Transverse colon (tissue), 4 donors: Measurements from ENCODE around the gene GNAI1. TPM values are rescaled to one million over a fixed set of nuclear protein-coding genes. Genes with fewer than 3 reads are reported as not detected.

ENCODE experiments used
- DNase-seq: peaks from one replicate; pipeline ENCODE4 v3.0.0-alpha.2; 2019
- H3K27ac ChIP-seq, 4 donors: fragments of 200-600 bp; sonication (generic); 2 replicates each; pipeline ENCODE4 v1.5.1; 2016 to 2018; ENCODE audit warnings: inconsistent platforms in 4 of 4
- H3K27me3 ChIP-seq: fragments of 200-600 bp; sonication (generic); 2 replicates; pipeline ENCODE4 v1.5.1; 2017; ENCODE audit warnings: inconsistent platforms
- H3K36me3 ChIP-seq, 4 donors: fragments of 200-600 bp; sonication (generic); 2 replicates each; pipeline ENCODE4 v1.5.1; 2017 to 2019; ENCODE audit warnings: inconsistent platforms in 4 of 4
- H3K4me1 ChIP-seq, 4 donors: fragments of 200-600 bp; sonication (generic); 2 replicates each; pipeline ENCODE4 v1.5.1; 2017 to 2020; ENCODE audit warnings: inconsistent platforms in 4 of 4
- H3K4me3 ChIP-seq, 4 donors: fragments of 200-600 bp; sonication (generic); 1 replicate in 1 of 4; 2 replicates in 3 of 4; pipeline versions ENCODE4 v1.5.1 to v1.6.1; 2017 to 2019; ENCODE audit warnings: inconsistent platforms in 4 of 4
- H3K9me3 ChIP-seq, 2 donors: fragments of 200-600 bp; sonication (generic); 2 replicates each; pipeline ENCODE4 v1.5.1; 2017 to 2019; ENCODE audit warnings: inconsistent platforms in 2 of 2
- EP300 ChIP-seq: sonication (generic); formaldehyde crosslinking; IDR thresholded peaks from one replicate; pipeline ENCODE4 v1.6.1; 2017; ENCODE audit warnings: antibody characterized with exemption, low read depth
- POLR2A ChIP-seq: fragments of 450-650 bp; IDR thresholded peaks from one replicate; pipeline ENCODE4 v1.6.1; 2016; ENCODE audit warnings: antibody characterized with exemption, mild to moderate bottlenecking, moderate library complexity
- POLR2AphosphoS5 ChIP-seq, 3 donors: sonication (generic); formaldehyde crosslinking; IDR thresholded peaks; one replicate each; pipeline ENCODE4 v1.6.1; 2016; ENCODE audit warnings: antibody characterized with exemption in 3 of 3
- WGBS, 2 donors: methylation state at CpG; one replicate each; pipeline ENCODE4 v1.1.5; 2018; ENCODE audit warnings: low coverage in 1 of 2; 5-methylcytosine and 5-hydroxymethylcytosine counted together
- in situ Hi-C, 4 donors: fragments of 200-750 bp; cut with MboI; loops; one replicate each; pipeline versions ENCODE4 v1.15.0 to v1.15.1; 2017; ENCODE audit warnings: low sequenced_read_pairs in 3 of 4, low pct_ligation_motif_present in 1 of 4, low pct_unique_long_range_greater_than_20kb in 1 of 4
- intact Hi-C: fragments of 100-400 bp; cut with DNase I; formaldehyde crosslinking; loops from one replicate; pipeline ENCODE4 v1.15.1; 2023; ENCODE audit warnings: low total_unique reads
- total RNA-seq, 4 donors: library from RNA; depleted of rRNA; stranded (reverse); fragments of >200 nt; gene quantifications; one replicate each; pipeline ENCODE4 v1.1.0, GENCODE V29; 2016
- TF ChIP-seq, protein P1 (sequence below), 5 experiments: fragments of 200-600 bp in 3 of 5; fragments of 450-650 bp in 2 of 5; sonication (generic) in 3 of 5; IDR thresholded peaks; 1 replicate in 2 of 5; 2 replicates in 3 of 5; pipeline ENCODE4 v1.5.1; 2016 to 2017; ENCODE audit warnings: antibody characterized with exemption in 5 of 5, inconsistent platforms in 3 of 5, mild to moderate bottlenecking in 2 of 5, moderate library complexity in 1 of 5

GNAI1 gene
- total RNA-seq, 4 donors from 2014 or later: 3.0 to 46.0 (median 37.4) TPM

DNA sequence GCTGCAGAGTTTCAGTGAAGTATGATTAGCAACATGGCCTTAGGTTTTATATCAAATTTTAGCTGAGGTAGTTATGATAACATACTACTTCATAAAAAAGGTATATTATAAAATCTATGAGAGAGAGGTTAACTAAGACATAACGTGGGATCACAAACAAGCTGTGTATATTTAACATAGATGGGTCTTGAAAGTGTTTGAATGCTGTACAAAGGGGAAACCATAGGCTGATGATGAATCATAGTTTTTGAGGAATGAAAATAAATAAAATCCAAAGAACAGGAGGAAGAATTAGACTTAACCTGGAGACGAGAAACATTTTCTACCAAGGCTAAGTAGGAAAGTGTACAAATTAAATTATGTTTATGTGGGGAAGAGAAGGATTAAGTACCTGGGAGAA is 119.0 kb downstream of the GNAI1 start:
- Histone ChIP-seq H3K27me3 (no peaks in the 10 kb centered on the region), H3K36me3 (no peaks in the 10 kb centered on the region), H3K4me3 (no peak overlapping the region), H3K4me1 (no peaks in the 10 kb centered on the region), H3K9me3 (no peaks in the 10 kb centered on the region), H3K27ac (no peak overlapping the region)
- intact Hi-C loops (no loop called here), in situ Hi-C loops (no loop called here)
- TF ChIP-seq POLR2A: no peak
- TF ChIP-seq EP300: no peak
- no peak for TF ChIP-seq POLR2AphosphoS5 (IDR thresholded peaks at IDR 0.05)
- TF ChIP-seq, protein P1, sequence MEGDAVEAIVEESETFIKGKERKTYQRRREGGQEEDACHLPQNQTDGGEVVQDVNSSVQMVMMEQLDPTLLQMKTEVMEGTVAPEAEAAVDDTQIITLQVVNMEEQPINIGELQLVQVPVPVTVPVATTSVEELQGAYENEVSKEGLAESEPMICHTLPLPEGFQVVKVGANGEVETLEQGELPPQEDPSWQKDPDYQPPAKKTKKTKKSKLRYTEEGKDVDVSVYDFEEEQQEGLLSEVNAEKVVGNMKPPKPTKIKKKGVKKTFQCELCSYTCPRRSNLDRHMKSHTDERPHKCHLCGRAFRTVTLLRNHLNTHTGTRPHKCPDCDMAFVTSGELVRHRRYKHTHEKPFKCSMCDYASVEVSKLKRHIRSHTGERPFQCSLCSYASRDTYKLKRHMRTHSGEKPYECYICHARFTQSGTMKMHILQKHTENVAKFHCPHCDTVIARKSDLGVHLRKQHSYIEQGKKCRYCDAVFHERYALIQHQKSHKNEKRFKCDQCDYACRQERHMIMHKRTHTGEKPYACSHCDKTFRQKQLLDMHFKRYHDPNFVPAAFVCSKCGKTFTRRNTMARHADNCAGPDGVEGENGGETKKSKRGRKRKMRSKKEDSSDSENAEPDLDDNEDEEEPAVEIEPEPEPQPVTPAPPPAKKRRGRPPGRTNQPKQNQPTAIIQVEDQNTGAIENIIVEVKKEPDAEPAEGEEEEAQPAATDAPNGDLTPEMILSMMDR (IDR thresholded peaks at IDR 0.05): no peak
- 60 to 64% methylated on average over 2 of the region's 2 CpGs for WGBS, 2 donors
- DNase-seq: no peak

DNA sequence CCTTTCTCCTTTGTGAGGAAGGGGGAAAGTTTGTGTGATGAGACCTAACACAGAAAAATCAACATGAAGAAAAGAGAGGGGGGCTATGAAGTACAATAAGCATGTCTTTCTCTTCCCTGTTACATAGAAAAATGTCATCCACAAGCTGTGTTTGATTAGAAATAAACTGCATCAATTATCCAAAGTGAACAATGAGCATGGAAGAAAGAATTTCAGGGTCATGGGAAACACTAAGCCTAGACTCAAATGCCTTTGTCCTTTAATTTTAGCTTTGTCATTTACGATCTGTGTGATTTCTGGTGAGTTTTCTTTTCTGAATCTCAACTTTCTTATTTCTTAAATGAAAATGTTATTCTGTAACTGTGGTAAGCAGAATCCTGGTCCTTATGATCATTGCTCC is 121.0 kb downstream of the GNAI1 start:
- H3K9me3 ChIP-seq: no peaks in the 10 kb centered on the region
- no peaks in the 10 kb centered on the region for H3K4me1 ChIP-seq
- no peak overlapping the region for H3K27ac ChIP-seq
- DNase-seq: no peak
- WGBS, 2 donors: 69 to 75% methylated on average over 1 of the region's 1 CpG
- H3K4me3 ChIP-seq: no peak overlapping the region
- no peaks in the 10 kb centered on the region for H3K27me3 ChIP-seq
- no peaks in the 10 kb centered on the region for H3K36me3 ChIP-seq
- TF ChIP-seq, protein P1 (IDR thresholded peaks at IDR 0.05): no peak
- TF ChIP-seq EP300 (no peak), POLR2AphosphoS5 (IDR thresholded peaks at IDR 0.05) (no peak), POLR2A (no peak)
- intact Hi-C loops (no loop called here), in situ Hi-C loops (no loop called here)

DNA sequence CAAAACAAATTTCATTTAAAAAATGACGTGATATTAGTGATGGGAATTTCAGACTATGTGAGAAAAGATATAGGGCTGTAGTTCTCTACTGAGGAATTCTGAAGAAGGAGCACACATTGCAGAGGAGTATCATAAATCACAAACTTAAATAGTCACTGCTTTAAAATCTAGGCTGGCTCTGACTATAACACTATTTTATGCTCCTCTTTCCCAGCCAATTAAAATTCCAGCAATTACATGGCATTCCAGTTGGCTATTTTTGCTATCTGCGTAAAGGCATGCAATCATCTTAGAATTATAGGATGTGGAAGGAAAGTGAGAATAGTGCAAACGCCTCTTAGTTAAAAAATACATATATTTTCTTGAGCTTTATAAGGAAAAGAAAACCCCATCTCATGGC is 123.1 kb downstream of the GNAI1 start:
- in situ Hi-C loops (no loop called here), intact Hi-C loops (no loop called here)
- no peaks in the 10 kb centered on the region for H3K4me1 ChIP-seq

DNA sequence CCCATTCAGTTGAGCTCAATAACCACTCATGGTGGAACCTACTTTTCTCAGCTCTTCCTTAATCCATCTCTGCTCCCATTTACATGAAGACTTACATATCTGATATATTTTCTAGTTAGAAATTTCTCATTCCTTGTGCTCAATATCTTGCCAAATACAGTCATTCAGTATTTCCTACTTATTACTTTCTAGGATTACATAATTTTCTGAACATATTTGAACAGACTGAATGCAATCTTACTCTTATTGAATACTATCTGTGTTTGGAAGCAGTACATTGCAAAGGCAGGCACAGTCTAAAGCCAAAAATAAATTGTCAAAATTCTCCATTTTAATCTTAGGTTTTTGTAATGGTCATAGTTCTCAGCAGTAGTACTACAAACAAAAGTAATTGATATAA is 126.0 kb downstream of the GNAI1 start:
- Histone ChIP-seq H3K27me3 (no peaks in the 10 kb centered on the region), H3K27ac (no peak overlapping the region), H3K4me1 (no peaks in the 10 kb centered on the region), H3K9me3 (no peaks in the 10 kb centered on the region), H3K4me3 (no peak overlapping the region), H3K36me3 (no peaks in the 10 kb centered on the region)
- no peak for DNase-seq
- in situ Hi-C loops: no loop called here
- intact Hi-C loops: loop anchor here (5.0 kb wide), 1 partner anchor 1973 kb away; no protein-coding TSS in a partner anchor
- TF ChIP-seq EP300 (no peak), POLR2AphosphoS5 (IDR thresholded peaks at IDR 0.05) (no peak)
- TF ChIP-seq, protein P1 (IDR thresholded peaks at IDR 0.05): no peak

More for the DNA sequence above, 123.1 kb downstream of the GNAI1 start:
- no peak overlapping the region for H3K4me3 ChIP-seq
- DNase-seq: no peak
- H3K9me3 ChIP-seq: no peaks in the 10 kb centered on the region
- WGBS, 2 donors: 74 to 82% methylated on average over 3 of the region's 3 CpGs
- H3K27ac ChIP-seq: no peak overlapping the region
- no peak for TF ChIP-seq POLR2A
- TF ChIP-seq, protein P1 (IDR thresholded peaks at IDR 0.05): no peak
- TF ChIP-seq EP300: no peak
- no peak for TF ChIP-seq POLR2AphosphoS5 (IDR thresholded peaks at IDR 0.05)
- no peaks in the 10 kb centered on the region for H3K36me3 ChIP-seq
- no peaks in the 10 kb centered on the region for H3K27me3 ChIP-seq
